Karpas-422 (cell line): Measurements from ENCODE around the gene NAXD. TPM values are rescaled to one million over a fixed set of nuclear protein-coding genes. Genes with fewer than 3 reads are reported as not detected.
"Not testable (repeated sequence)": the region's sequence is repeated elsewhere in the genome, so short reads cannot be mapped to it uniquely, and the experiment has no call there.

Experiments used
- DNase-seq: peaks from one replicate; pipeline ENCODE4 v3.0.0-alpha.2; 2015
- H2AFZ ChIP-seq: fragments of 200-600 bp; sonication (generic); 2 replicates; pipeline ENCODE4 v1.6.1; 2014; ENCODE audit warnings: antibody characterized with exemption, low read length, mixed read lengths
- H3K27ac ChIP-seq: fragments of 200-600 bp; sonication (generic); 2 replicates; pipeline ENCODE4 v1.5.1; 2014; ENCODE audit warnings: mild to moderate bottlenecking, low read length, moderate library complexity
- H3K27me3 ChIP-seq: fragments of 200-600 bp; sonication (generic); 2 replicates; pipeline ENCODE4 v1.6.1; 2014; ENCODE audit warnings: low read length, mixed read lengths
- H3K36me3 ChIP-seq: fragments of 200-600 bp; sonication (generic); 2 replicates; pipeline ENCODE4 v1.6.1; 2014; ENCODE audit warnings: low read length, mixed read lengths; ENCODE audit not compliant: insufficient read depth
- H3K4me1 ChIP-seq: fragments of 200-600 bp; sonication (generic); 2 replicates; pipeline ENCODE4 v1.6.1; 2014; ENCODE audit warnings: mild to moderate bottlenecking, low read length, mixed read lengths
- H3K4me2 ChIP-seq: fragments of 200-600 bp; sonication (generic); 2 replicates; pipeline ENCODE4 v1.6.1; 2014; ENCODE audit warnings: low read length, low read depth, mild to moderate bottlenecking; ENCODE audit not compliant: poor library complexity, severe bottlenecking
- H3K4me3 ChIP-seq: fragments of 200-600 bp; sonication (generic); 2 replicates; pipeline ENCODE4 v1.5.1; 2014; ENCODE audit warnings: mild to moderate bottlenecking, antibody characterized with exemption, low read length, mixed read lengths
- H3K79me2 ChIP-seq: fragments of 200-600 bp; sonication (generic); 2 replicates; pipeline ENCODE4 v1.6.1; 2014; ENCODE audit warnings: mild to moderate bottlenecking, low read length, mixed read lengths
- H3K9ac ChIP-seq: fragments of 200-600 bp; sonication (generic); 2 replicates; pipeline ENCODE4 v1.6.0; 2014; ENCODE audit warnings: low read length
- H3K9me2 ChIP-seq: fragments of 200-600 bp; sonication (generic), shearing (Covaris generic); replicated peaks from 2 replicates; pipeline ENCODE4 v1.6.0; 2014; ENCODE audit warnings: mild to moderate bottlenecking, low read length, moderate library complexity; ENCODE audit not compliant: insufficient read depth
- H3K9me3 ChIP-seq: fragments of 300-700, 200-600 bp; sonication (generic); 2 replicates; pipeline ENCODE4 v1.6.1; 2014; ENCODE audit warnings: low read length, mixed read lengths
- H4K20me1 ChIP-seq: fragments of 200-600 bp; sonication (generic); 2 replicates; pipeline ENCODE4 v1.6.1; 2014; ENCODE audit warnings: mild to moderate bottlenecking, antibody characterized with exemption, low read length, low read depth; ENCODE audit not compliant: insufficient read depth
- total RNA-seq: library from RNA; depleted of rRNA; stranded (reverse); fragments of >200 nt; shearing (Covaris generic); gene quantifications from 2 replicates; pipeline ENCODE4 v1.2.3, GENCODE V29; 2014; ENCODE audit warnings: low replicate concordance

The NAXD gene
- total RNA-seq, 1 experiment from 2014 or later, result 16.5 TPM

- Histone ChIP-seq H3K79me2 (peaks cover 83% of the 10 kb centered on the region), H3K36me3 (peaks cover 14% of the 10 kb centered on the region; the same call in 1 of the 2 replicates), H3K9me2 (no peaks in the 10 kb centered on the region), H3K9me3 (no peaks in the 10 kb centered on the region), H3K27ac (no peak overlapping the region), H3K4me2 (no peak overlapping the region), H2AFZ (no peak overlapping the region), H3K4me1 (no peaks in the 10 kb centered on the region), H3K4me3 (no peak overlapping the region), H3K9ac (no peak overlapping the region), H4K20me1 (peaks cover 27% of the 10 kb centered on the region; the same call in 1 of the 2 replicates), H3K27me3 (no peaks in the 10 kb centered on the region)
- no peak for DNase-seq
Measured at GRCh38 chr13:110627761-110628476, 12.6 kb downstream of the NAXD start.

DNA sequence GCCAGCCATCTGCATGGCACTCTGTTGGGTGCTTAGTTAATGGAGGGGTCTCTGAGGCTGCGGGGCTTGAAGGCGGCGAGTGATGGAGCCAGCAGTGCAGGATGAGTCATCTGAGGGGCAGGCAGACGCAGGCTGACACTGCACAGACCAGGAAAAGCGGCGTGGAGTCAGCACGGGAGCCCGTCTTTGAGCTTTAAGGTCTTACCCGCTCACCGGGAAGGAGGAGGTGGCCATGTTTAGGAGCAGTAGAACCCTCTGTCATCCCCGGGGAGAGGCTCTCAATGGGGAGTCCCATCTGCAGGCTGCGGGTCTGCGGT, 13.1 kb downstream of the NAXD start:
- H3K27me3 ChIP-seq, result no peaks in the 10 kb centered on the region
- H4K20me1 ChIP-seq, result peaks cover 22% of the 10 kb centered on the region; the same call in 1 of the 2 replicates
- no peak overlapping the region for H3K9ac ChIP-seq
- H3K4me1 ChIP-seq, result no peaks in the 10 kb centered on the region
- H2AFZ ChIP-seq, result no peak overlapping the region
- H3K4me3 ChIP-seq, result no peak overlapping the region
- peaks cover 79% of the 10 kb centered on the region for H3K79me2 ChIP-seq
- H3K4me2 ChIP-seq, result no peak overlapping the region
- no peaks in the 10 kb centered on the region for H3K9me3 ChIP-seq
- H3K27ac ChIP-seq, result no peak overlapping the region
- DNase-seq, result no peak
- H3K9me2 ChIP-seq, result no peaks in the 10 kb centered on the region
- H3K36me3 ChIP-seq, result peaks cover 14% of the 10 kb centered on the region; the same call in 1 of the 2 replicates

- peaks cover 25% of the 10 kb centered on the region; the same call in 1 of the 2 replicates for H4K20me1 ChIP-seq
- H3K4me3 ChIP-seq, result no peak overlapping the region
- H3K9me2 ChIP-seq, result no peaks in the 10 kb centered on the region
- H3K27me3 ChIP-seq, result no peaks in the 10 kb centered on the region
- no peak overlapping the region for H3K27ac ChIP-seq
- H3K4me1 ChIP-seq, result no peaks in the 10 kb centered on the region
- no peak for DNase-seq
- H3K36me3 ChIP-seq, result peaks cover 14% of the 10 kb centered on the region; the same call in 1 of the 2 replicates
- peaks cover 80% of the 10 kb centered on the region for H3K79me2 ChIP-seq
- H3K9ac ChIP-seq, result no peak overlapping the region
- H3K4me2 ChIP-seq, result no peak overlapping the region
- H2AFZ ChIP-seq, result no peak overlapping the region
- H3K9me3 ChIP-seq, result no peaks in the 10 kb centered on the region
Measured at GRCh38 chr13:110628952-110629701, 13.8 kb downstream of the NAXD start.

DNA sequence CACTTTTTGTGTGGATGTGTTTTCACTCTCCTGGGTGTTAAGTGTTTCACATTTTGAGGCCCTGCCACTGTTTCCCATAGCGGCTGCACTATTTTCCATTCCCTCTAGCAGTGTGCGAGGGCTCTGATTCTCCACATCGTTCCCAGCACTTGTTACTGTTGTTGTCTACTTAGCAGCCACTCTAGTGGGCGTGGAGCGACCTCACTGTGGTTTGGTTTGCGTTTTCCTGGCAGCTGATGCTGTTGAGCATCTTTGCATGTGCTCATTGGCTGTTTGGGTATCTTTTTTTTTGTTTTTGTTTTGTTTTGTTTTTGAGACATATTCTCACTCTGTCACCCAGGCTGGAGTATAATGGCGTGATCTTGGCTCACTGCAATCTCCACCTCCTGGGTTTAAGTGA, 14.4 kb downstream of the NAXD start:
- H3K36me3 ChIP-seq, result peaks cover 14% of the 10 kb centered on the region; the same call in 1 of the 2 replicates
- no peak overlapping the region for H3K27ac ChIP-seq
- H3K9me2 ChIP-seq, result no peaks in the 10 kb centered on the region
- no peak overlapping the region for H2AFZ ChIP-seq
- no peaks in the 10 kb centered on the region for H3K9me3 ChIP-seq
- H3K9ac ChIP-seq, result no peak overlapping the region
- no peak overlapping the region for H3K4me2 ChIP-seq
- no peaks in the 10 kb centered on the region for H3K27me3 ChIP-seq
- H3K4me1 ChIP-seq, result no peaks in the 10 kb centered on the region
- no peak overlapping the region for H3K4me3 ChIP-seq
- H3K79me2 ChIP-seq, result peaks cover 80% of the 10 kb centered on the region
- DNase-seq, result no peak
- peaks cover 30% of the 10 kb centered on the region; the same call in 1 of the 2 replicates for H4K20me1 ChIP-seq

DNA sequence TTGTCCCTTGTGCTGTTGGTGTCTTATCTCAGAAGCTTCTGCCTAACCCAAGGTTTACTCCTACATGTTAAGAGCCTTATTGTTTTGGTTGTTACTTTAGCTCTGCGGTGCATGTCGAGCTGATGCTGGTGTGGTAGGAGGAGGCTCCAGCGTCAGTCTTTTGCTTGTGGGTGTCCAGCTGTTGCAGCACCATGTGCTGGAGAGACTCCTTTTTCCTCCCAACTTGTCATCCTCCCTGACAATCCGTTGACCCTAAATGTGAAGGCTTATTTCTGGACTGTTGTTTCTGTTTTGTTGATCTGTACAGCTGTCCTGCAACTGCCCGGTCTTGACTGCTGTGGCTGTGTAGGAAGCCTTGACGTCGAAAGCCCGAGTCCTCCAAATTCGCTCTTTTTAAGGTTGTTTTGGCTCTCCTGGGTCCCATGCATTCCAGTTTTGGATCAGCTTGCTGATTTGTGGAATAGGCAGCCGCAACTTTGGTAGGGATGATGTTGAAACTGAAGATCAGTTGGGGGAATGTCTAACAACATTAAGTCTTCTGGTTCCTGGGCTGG, 15.3 kb downstream of the NAXD start:
- H3K9me2 ChIP-seq, result no peaks in the 10 kb centered on the region
- peaks cover 75% of the 10 kb centered on the region for H3K79me2 ChIP-seq
- no peak overlapping the region for H3K27ac ChIP-seq
- no peaks in the 10 kb centered on the region for H3K4me1 ChIP-seq
- peaks cover 28% of the 10 kb centered on the region; the same call in 1 of the 2 replicates for H4K20me1 ChIP-seq
- no peaks in the 10 kb centered on the region for H3K9me3 ChIP-seq
- H3K4me2 ChIP-seq, result no peak overlapping the region
- H3K9ac ChIP-seq, result no peak overlapping the region
- H3K4me3 ChIP-seq, result no peak overlapping the region
- H3K27me3 ChIP-seq, result no peaks in the 10 kb centered on the region
- H2AFZ ChIP-seq, result no peak overlapping the region
- no peak for DNase-seq
- peaks cover 14% of the 10 kb centered on the region; the same call in 1 of the 2 replicates for H3K36me3 ChIP-seq

DNA sequence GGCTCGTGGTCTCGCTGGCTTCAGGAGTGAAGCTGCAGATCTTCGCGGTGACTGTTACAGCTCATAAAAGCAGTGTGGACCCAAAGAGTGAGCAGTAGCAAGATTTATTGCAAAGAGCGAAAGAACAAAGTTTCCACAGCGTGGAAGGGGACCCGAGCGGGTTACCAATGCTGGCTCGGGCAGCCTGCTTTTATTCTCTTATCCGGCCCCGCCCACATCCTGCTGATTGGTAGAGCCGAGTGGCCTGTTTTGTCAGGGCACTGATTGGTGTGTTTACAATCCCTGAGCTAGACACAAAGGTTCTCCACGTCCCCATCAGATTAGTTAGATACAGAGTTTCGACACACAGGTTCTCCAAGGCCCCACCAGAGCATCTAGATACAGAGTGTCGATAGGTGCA, 16.9 kb downstream of the NAXD start:
- not testable (repeated sequence) for H3K9ac ChIP-seq, H3K4me3 ChIP-seq, H3K27ac ChIP-seq, H3K4me2 ChIP-seq, H2AFZ ChIP-seq, H3K27me3 ChIP-seq, DNase-seq, H3K9me3 ChIP-seq, H3K9me2 ChIP-seq, H3K4me1 ChIP-seq
- Histone ChIP-seq H4K20me1 (peaks cover 28% of the 10 kb centered on the region; the same call in 1 of the 2 replicates), H3K36me3 (peaks cover 19% of the 10 kb centered on the region; the same call in 1 of the 2 replicates), H3K79me2 (peaks cover 65% of the 10 kb centered on the region)

- no peak overlapping the region for H3K9ac ChIP-seq
- H3K4me1 ChIP-seq, result no peaks in the 10 kb centered on the region
- H2AFZ ChIP-seq, result no peak overlapping the region
- H3K27ac ChIP-seq, result no peak overlapping the region
- H3K79me2 ChIP-seq, result peaks cover 50% of the 10 kb centered on the region
- peaks cover 28% of the 10 kb centered on the region; the same call in 1 of the 2 replicates for H4K20me1 ChIP-seq
- H3K27me3 ChIP-seq, result no peaks in the 10 kb centered on the region
- H3K36me3 ChIP-seq, result peaks cover 15% of the 10 kb centered on the region; the same call in 1 of the 2 replicates
- DNase-seq, result no peak
- H3K9me2 ChIP-seq, result no peaks in the 10 kb centered on the region
- H3K9me3 ChIP-seq, result no peaks in the 10 kb centered on the region
- H3K4me3 ChIP-seq, result no peak overlapping the region
- H3K4me2 ChIP-seq, result no peak overlapping the region
Measured at GRCh38 chr13:110633776-110634175, 18.4 kb downstream of the NAXD start.

DNA sequence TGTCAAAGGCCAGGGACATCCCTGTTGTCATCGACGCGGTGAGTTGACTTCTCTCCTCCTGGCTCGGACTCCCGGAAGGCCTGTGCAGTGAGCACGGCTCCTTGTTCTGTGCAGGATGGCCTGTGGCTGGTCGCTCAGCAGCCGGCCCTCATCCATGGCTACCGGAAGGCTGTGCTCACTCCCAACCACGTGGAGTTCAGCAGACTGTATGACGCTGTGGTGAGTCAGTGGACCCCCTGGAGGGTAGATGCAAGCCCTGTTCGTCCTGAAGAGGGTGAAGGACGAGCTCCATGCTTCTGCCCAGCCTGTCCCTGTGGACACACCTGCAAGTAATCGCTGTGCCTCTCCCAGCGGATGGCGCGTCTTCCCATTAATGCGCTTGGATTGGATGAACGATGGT, 19.2 kb downstream of the NAXD start:
- Histone ChIP-seq H3K9me3 (no peaks in the 10 kb centered on the region), H3K9me2 (no peaks in the 10 kb centered on the region), H3K4me3 (no peak overlapping the region), H3K4me2 (no peak overlapping the region), H3K27ac (no peak overlapping the region), H4K20me1 (peaks cover 28% of the 10 kb centered on the region; the same call in 1 of the 2 replicates), H3K9ac (no peak overlapping the region), H3K27me3 (no peaks in the 10 kb centered on the region), H3K36me3 (peaks cover 15% of the 10 kb centered on the region; the same call in 1 of the 2 replicates), H2AFZ (no peak overlapping the region), H3K4me1 (no peaks in the 10 kb centered on the region), H3K79me2 (peaks cover 42% of the 10 kb centered on the region)
- DNase-seq, result no peak
